PC-9 (cell line): ENCODE data around the gene LRRC32. TPM values are rescaled to one million over a fixed set of nuclear protein-coding genes. Genes with fewer than 3 reads are reported as not detected.
A peak's percentile ranks its signal among the peaks of the same experiment; 100 is the strongest.

Source experiments
- BruUV-seq: library from RNA; stranded (reverse); fragments of 400-500 nt; replicated peaks from 2 replicates; lab custom pipeline; 2021; lab: Mats Ljungman, UMichigan
- CTCF ChIA-PET: fragments of 300-600 bp; sonication (Branson Sonifier 250); formaldehyde crosslinking; loops from one replicate; lab custom pipeline; 2022; ENCODE audit warnings: antibody characterized with exemption; lab: Charles Lee
- POLR2A ChIA-PET: fragments of 300-600 bp; sonication (Branson Sonifier 250); formaldehyde crosslinking; loops from one replicate; lab custom pipeline; 2022; ENCODE audit warnings: antibody characterized with exemption; ENCODE audit not compliant: unreplicated experiment; lab: Charles Lee
- DNase-seq, 2 experiments: peaks; one replicate each; pipeline versions ENCODE4 v3.0.0 to v3.0.0-alpha.2; 2015 to 2022; ENCODE audit warnings: mixed read lengths in 1 of 2
- H2AFZ ChIP-seq: fragments of 200-600 bp; sonication (generic); 2 replicates; pipeline ENCODE4 v1.8.1; 2017; ENCODE audit warnings: antibody characterized with exemption
- H3F3A ChIP-seq: fragments of 200-600 bp; sonication (generic); 2 replicates; pipeline ENCODE4 v1.8.1; 2017; ENCODE audit warnings: antibody characterized with exemption, mild to moderate bottlenecking, low read depth; ENCODE audit not compliant: insufficient read depth
- H3K27ac ChIP-seq: fragments of 200-600 bp; sonication (generic); 2 replicates; pipeline ENCODE4 v1.6.1; 2016; ENCODE audit warnings: mixed run types
- H3K27me3 ChIP-seq: fragments of 200-600 bp; sonication (generic); 2 replicates; pipeline ENCODE4 v1.6.1; 2016; ENCODE audit warnings: low read depth, mixed run types; ENCODE audit not compliant: insufficient read depth
- H3K36me3 ChIP-seq: fragments of 200-600 bp; sonication (generic); 2 replicates; pipeline ENCODE4 v1.6.1; 2016; ENCODE audit warnings: low read depth, mixed run types
- H3K4me1 ChIP-seq: fragments of 200-600 bp; sonication (generic); replicated peaks from 2 replicates; pipeline ENCODE4 v1.6.1; 2016; ENCODE audit warnings: mixed run types; ENCODE audit not compliant: insufficient read depth
- H3K4me2 ChIP-seq: fragments of 200-600 bp; sonication (generic); 2 replicates; pipeline ENCODE4 v1.6.1; 2017; ENCODE audit warnings: mixed run types
- H3K4me3 ChIP-seq: fragments of 200-600 bp; sonication (generic); 2 replicates; pipeline ENCODE4 v1.6.1; 2016; ENCODE audit warnings: mixed run types
- H3K79me2 ChIP-seq: fragments of 200-600 bp; sonication (generic); 2 replicates; pipeline ENCODE4 v1.6.1; 2017; ENCODE audit warnings: low read depth, mixed run types
- H3K9me2 ChIP-seq: fragments of 200-600 bp; sonication (generic); 2 replicates; pipeline ENCODE4 v1.8.1; 2017; ENCODE audit warnings: mild to moderate bottlenecking; ENCODE audit not compliant: insufficient read depth
- H3K9me3 ChIP-seq: fragments of 200-600 bp; sonication (generic); 2 replicates; pipeline ENCODE4 v1.8.1; 2016; ENCODE audit warnings: low read depth; ENCODE audit not compliant: insufficient read depth
- H4K20me1 ChIP-seq: fragments of 200-600 bp; sonication (generic); 2 replicates; pipeline ENCODE4 v1.8.1; 2017; ENCODE audit not compliant: insufficient read depth
- EZH2 ChIP-seq: fragments of 200-600 bp; sonication (generic); IDR thresholded peaks from 2 replicates; pipeline ENCODE4 v1.8.0; 2017; ENCODE audit warnings: antibody characterized with exemption, low read depth
- intact Hi-C: fragments of 100-400 bp; cut with micrococcal nuclease; formaldehyde crosslinking; loops from one replicate; pipeline ENCODE4 v1.10.0; 2022; ENCODE audit not compliant: unreplicated experiment
- total RNA-seq: library from RNA; stranded (reverse); gene quantifications from 2 replicates; pipeline ENCODE4 v1.2.3, GENCODE V29; 2021
- TF ChIP-seq, protein P1 (sequence below): fragments of 200-600 bp; sonication (generic); conservative IDR thresholded peaks from 2 replicates; pipeline ENCODE4 v1.6.1; 2017; ENCODE audit warnings: mixed run types, antibody characterized with exemption, mild to moderate bottlenecking, moderate library complexity

LRRC32 gene
- total RNA-seq, 1 experiment from 2014 or later = not detected

DNA sequence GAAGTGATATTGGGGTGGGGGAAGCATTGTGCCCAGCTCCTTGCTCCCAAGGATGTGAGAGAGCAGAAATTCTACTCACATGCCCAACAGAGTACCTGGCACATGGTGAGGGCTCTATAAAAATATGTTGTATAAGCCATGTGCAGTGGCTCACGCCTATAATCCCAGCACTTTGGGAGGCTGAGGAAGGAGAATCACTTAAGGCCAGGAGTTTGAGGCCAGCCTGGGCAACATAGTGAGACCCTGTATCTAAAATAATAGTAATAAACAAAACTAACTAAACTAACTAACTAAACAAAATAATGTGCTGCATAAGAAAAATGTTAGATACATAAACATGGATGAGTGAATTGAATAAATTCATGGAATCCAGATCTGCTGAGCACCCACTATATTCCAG, 33.2 kb upstream of the LRRC32 start:
- BruUV-seq = no TSS peak
- Histone ChIP-seq H3K4me3 (no peak overlapping the region), H3K4me1 (peaks cover 37% of the 10 kb centered on the region), H3K36me3 (no peaks in the 10 kb centered on the region), H3K4me2 (no peak overlapping the region), H3K9me3 (no peaks in the 10 kb centered on the region), H3K79me2 (no peaks in the 10 kb centered on the region), H3F3A (peaks cover 24% of the 10 kb centered on the region; the same call in 1 of the 2 replicates), H3K27me3 (no peaks in the 10 kb centered on the region), H4K20me1 (no peaks in the 10 kb centered on the region), H3K9me2 (no peaks in the 10 kb centered on the region), H3K27ac (no peak overlapping the region), H2AFZ (no peak overlapping the region)
- ChIA-PET CTCF (no interaction called here), POLR2A (interaction anchor here (0.7 kb wide), 1 partner anchor 416 kb away, joined by 4 read pairs; no protein-coding TSS in a partner anchor)
- DNase-seq = no peak
- no peak for TF ChIP-seq EZH2
- TF ChIP-seq, protein P1, sequence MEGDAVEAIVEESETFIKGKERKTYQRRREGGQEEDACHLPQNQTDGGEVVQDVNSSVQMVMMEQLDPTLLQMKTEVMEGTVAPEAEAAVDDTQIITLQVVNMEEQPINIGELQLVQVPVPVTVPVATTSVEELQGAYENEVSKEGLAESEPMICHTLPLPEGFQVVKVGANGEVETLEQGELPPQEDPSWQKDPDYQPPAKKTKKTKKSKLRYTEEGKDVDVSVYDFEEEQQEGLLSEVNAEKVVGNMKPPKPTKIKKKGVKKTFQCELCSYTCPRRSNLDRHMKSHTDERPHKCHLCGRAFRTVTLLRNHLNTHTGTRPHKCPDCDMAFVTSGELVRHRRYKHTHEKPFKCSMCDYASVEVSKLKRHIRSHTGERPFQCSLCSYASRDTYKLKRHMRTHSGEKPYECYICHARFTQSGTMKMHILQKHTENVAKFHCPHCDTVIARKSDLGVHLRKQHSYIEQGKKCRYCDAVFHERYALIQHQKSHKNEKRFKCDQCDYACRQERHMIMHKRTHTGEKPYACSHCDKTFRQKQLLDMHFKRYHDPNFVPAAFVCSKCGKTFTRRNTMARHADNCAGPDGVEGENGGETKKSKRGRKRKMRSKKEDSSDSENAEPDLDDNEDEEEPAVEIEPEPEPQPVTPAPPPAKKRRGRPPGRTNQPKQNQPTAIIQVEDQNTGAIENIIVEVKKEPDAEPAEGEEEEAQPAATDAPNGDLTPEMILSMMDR = no peak
- intact Hi-C loops = no loop called here

DNA sequence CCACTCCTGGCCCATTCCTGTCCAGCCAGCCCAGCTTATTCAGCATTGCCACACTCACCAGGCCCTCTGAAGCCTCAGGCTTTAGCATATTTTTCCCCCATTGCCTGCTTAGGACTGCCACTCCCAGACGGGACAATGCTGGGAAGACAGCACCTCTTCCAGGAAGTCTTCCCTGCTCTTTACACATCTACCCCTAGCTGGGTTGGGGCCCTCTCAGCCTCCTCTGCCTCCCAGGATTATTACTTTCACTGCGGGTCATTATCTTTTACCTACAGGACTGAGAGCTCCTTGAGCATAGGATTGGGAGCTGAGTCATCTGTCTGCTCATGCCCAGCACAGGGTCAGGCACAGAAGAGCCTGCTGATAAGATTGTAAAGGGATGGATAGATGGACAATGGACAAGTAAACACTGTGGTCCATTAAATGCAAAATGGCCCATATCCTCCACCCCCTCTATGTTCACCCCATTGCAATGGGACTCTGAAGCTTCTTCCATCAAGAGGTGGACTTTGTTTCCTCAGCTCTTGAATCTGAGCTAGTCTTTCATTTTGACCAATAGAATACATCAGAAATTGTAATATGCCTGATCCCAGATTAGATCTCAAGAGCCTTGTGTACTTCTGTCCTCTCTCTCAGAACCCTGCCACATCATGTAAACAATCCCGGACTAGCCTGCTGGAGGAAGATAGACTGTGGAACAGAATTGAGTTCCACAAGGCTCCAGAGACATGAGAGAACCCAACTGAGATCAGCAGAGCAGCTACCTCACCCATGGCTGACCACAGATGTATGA, 32.0 kb upstream of the LRRC32 start:
- Histone ChIP-seq H3K36me3 (no peaks in the 10 kb centered on the region), H3K9me3 (no peaks in the 10 kb centered on the region), H3K27ac (peak overlapping the region; percentile 38), H3F3A (peaks cover 24% of the 10 kb centered on the region; the same call in 1 of the 2 replicates), H2AFZ (no peak overlapping the region), H3K4me2 (peak overlapping the region; percentile 62), H3K9me2 (no peaks in the 10 kb centered on the region), H3K4me1 (peaks cover 37% of the 10 kb centered on the region), H3K27me3 (no peaks in the 10 kb centered on the region), H3K4me3 (no peak overlapping the region), H3K79me2 (no peaks in the 10 kb centered on the region), H4K20me1 (no peaks in the 10 kb centered on the region)
- CTCF ChIA-PET = no interaction called here
- intact Hi-C loops = no loop called here
- BruUV-seq = no TSS peak
- POLR2A ChIA-PET = interaction anchor here (0.6 kb wide), 1 partner anchor 55 kb away, joined by 7 read pairs; no protein-coding TSS in a partner anchor
- no peak for DNase-seq
- TF ChIP-seq, protein P1 = no peak
- TF ChIP-seq EZH2 = no peak

DNA sequence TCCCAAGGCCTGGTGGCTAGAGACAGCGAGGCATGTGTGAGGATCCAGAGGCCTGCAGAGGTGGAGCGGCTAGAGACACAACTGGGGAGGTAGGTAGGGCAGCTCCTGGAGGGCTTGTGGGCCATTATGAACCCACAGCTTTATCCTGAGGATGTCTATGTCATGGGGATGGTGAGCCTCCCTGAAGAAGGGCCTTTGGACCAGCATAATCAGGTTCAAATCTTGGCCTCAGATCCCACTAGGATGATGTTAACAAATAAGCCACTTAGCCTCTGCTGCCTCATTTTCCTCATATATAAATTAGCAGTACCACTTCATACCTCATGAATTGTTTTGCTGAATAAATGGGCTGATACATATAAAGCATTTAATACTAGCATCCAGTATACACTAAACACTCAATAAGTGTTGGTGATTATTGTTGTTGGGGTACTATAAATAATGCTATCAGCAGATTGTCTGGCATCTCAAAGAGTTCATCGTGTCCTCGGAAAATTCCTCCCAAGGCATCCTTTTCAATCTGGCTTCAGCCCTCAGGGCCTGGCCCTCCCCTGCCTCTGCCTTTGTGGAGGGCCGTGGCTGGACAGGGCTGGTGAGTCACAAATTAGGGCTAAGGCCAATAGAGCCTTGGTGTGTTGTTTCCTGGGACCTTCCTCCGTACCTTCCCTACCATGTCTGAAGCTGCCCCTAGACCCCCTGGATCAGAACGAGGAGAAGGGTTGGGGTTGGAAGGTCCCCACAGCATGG, 30.9 kb upstream of the LRRC32 start:
- peak overlapping the region; percentile 62 for H3K4me2 ChIP-seq
- CTCF ChIA-PET = interaction anchor here (0.6 kb wide), 1 partner anchor 371 kb away, joined by 3 read pairs; no protein-coding TSS in a partner anchor
- no peak overlapping the region for H2AFZ ChIP-seq

More for the DNA sequence above, 30.9 kb upstream of the LRRC32 start:
- H3K79me2 ChIP-seq = no peaks in the 10 kb centered on the region
- no peaks in the 10 kb centered on the region for H3K27me3 ChIP-seq
- peaks cover 37% of the 10 kb centered on the region for H3K4me1 ChIP-seq
- peak overlapping the region; percentile 38 for H3K27ac ChIP-seq
- TF ChIP-seq EZH2 = no peak
- TF ChIP-seq, protein P1 = no peak
- H3F3A ChIP-seq = peaks cover 24% of the 10 kb centered on the region; the same call in 1 of the 2 replicates
- intact Hi-C loops = no loop called here
- DNase-seq = peak; percentile 65 to 85
- H3K4me3 ChIP-seq = no peak overlapping the region
- H4K20me1 ChIP-seq = no peaks in the 10 kb centered on the region
- H3K9me2 ChIP-seq = no peaks in the 10 kb centered on the region
- no peaks in the 10 kb centered on the region for H3K36me3 ChIP-seq
- BruUV-seq = no TSS peak
- POLR2A ChIA-PET = no interaction called here
- H3K9me3 ChIP-seq = no peaks in the 10 kb centered on the region
